PC-3 (cell line): ENCODE measurements around the gene ACVRL1.

Source experiments
- EZH2 ChIP-seq: fragments of 300-600 bp; sonication (generic); IDR thresholded peaks from one replicate; pipeline ENCODE4 v1.6.1; 2017; ENCODE audit warnings: antibody characterized with exemption, mild to moderate bottlenecking, low read length; ENCODE audit not compliant: unreplicated experiment
- EZH2phosphoT487 ChIP-seq: fragments of 300-600 bp; sonication (generic); IDR thresholded peaks from 2 replicates; pipeline ENCODE4 v1.6.1; 2018; ENCODE audit warnings: mild to moderate bottlenecking, antibody characterized with exemption, low read length, borderline replicate concordance
- TF ChIP-seq, protein P1 (sequence below): fragments of 300-600 bp; sonication (generic); conservative IDR thresholded peaks from 2 replicates; pipeline ENCODE4 v1.5.1; 2017; ENCODE audit warnings: antibody characterized with exemption, low read depth, mild to moderate bottlenecking, low read length

DNA sequence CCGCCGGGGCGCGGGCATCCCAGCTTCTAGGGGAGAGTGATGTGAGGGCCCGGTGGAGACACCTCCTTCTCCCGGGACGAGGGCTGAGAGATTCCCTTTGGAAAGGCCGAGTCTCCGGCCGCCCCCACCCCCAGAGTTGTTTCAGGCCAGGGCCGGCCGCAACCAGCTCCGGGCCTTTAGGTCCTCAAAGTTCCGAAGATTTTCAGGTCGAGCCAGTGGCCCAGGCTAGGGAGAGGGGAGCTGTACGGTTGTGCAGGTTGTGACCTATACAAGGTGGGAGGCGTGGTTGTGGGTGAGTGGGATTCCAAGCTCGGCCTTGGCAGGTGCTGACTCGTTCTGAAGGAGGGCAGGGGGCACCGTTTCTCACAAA is 37.8 kb upstream of the ACVRL1 start:
- TF ChIP-seq EZH2 (no peak), EZH2phosphoT487 (no peak)
- TF ChIP-seq, protein P1, sequence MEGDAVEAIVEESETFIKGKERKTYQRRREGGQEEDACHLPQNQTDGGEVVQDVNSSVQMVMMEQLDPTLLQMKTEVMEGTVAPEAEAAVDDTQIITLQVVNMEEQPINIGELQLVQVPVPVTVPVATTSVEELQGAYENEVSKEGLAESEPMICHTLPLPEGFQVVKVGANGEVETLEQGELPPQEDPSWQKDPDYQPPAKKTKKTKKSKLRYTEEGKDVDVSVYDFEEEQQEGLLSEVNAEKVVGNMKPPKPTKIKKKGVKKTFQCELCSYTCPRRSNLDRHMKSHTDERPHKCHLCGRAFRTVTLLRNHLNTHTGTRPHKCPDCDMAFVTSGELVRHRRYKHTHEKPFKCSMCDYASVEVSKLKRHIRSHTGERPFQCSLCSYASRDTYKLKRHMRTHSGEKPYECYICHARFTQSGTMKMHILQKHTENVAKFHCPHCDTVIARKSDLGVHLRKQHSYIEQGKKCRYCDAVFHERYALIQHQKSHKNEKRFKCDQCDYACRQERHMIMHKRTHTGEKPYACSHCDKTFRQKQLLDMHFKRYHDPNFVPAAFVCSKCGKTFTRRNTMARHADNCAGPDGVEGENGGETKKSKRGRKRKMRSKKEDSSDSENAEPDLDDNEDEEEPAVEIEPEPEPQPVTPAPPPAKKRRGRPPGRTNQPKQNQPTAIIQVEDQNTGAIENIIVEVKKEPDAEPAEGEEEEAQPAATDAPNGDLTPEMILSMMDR, result no peak
